GM19328 (cell line): Measurements from ENCODE around the gene SLITRK5.

ENCODE experiments used
- ATAC-seq: cut with Tn5 transposase; IDR thresholded peaks from one replicate; pipeline ENCODE4 v1.9.1; 2021; ENCODE audit warnings: mild to moderate bottlenecking, moderate library complexity; ENCODE audit not compliant: unreplicated experiment

Gene SLITRK5

GRCh38 chr13:87671031-87671752, at the start of gene SLITRK5:
TSS of gene SLITRK5 (plus strand) at chr13:87671371. CDS start at chr13:87675389, 4,018 bp downstream.
- peak; percentile 95 for ATAC-seq

GRCh38 chr13:87622971-87623370, 48.2 kb upstream of the SLITRK5 start:
- ATAC-seq, result no peak

GRCh38 chr13:87656306-87656705, 14.9 kb upstream of the SLITRK5 start:
- no peak for ATAC-seq

GRCh38 chr13:87661471-87661870, 9.7 kb upstream of the SLITRK5 start:
- ATAC-seq, result no peak

GRCh38 chr13:87666831-87667230, 4.3 kb upstream of the SLITRK5 start:
- no peak for ATAC-seq

- no peak for ATAC-seq
Measured at GRCh38 chr13:87667686-87668085, 3.5 kb upstream of the SLITRK5 start.

GRCh38 chr13:87669379-87669978, 1.7 kb upstream of the SLITRK5 start:
- ATAC-seq, result no peak

- no peak for ATAC-seq
Measured at GRCh38 chr13:87671753-87672605, 808 bp downstream of the SLITRK5 start.

- ATAC-seq, result no peak
Measured at GRCh38 chr13:87674247-87674738, 3.1 kb downstream of the SLITRK5 start.

- no peak for ATAC-seq
Measured at GRCh38 chr13:87675851-87676250, 4.7 kb downstream of the SLITRK5 start.

- no peak for ATAC-seq
Measured at GRCh38 chr13:87676254-87677042, 5.3 kb downstream of the SLITRK5 start.

- no peak for ATAC-seq
Measured at GRCh38 chr13:87677043-87677495, 5.9 kb downstream of the SLITRK5 start.

- no peak for ATAC-seq
Measured at GRCh38 chr13:87677496-87678371, 6.6 kb downstream of the SLITRK5 start.

- ATAC-seq, result no peak
Measured at GRCh38 chr13:87678372-87678752, 7.2 kb downstream of the SLITRK5 start.

GRCh38 chr13:87680298-87680697, 9.1 kb downstream of the SLITRK5 start:
- ATAC-seq, result no peak

- ATAC-seq, result no peak
Measured at GRCh38 chr13:87684850-87685742, 13.9 kb downstream of the SLITRK5 start.

- ATAC-seq, result no peak
Measured at GRCh38 chr13:87696458-87696857, 25.3 kb downstream of the SLITRK5 start.

- ATAC-seq, result no peak
Measured at GRCh38 chr13:87698268-87698667, 27.1 kb downstream of the SLITRK5 start.

- ATAC-seq, result no peak
Measured at GRCh38 chr13:87709947-87710346, 38.8 kb downstream of the SLITRK5 start.
